ENCODE measurements around the gene TANGO6. TPM values are rescaled to one million over a fixed set of nuclear protein-coding genes. Genes with fewer than 3 reads are reported as not detected.

TANGO6 gene
- total RNA-seq, 2 donors from 2014 or later = 6.4 to 10.9 TPM

GRCh38 chr16:68910051-68910450, 66.7 kb downstream of the TANGO6 start:
- H3K27me3 ChIP-seq = no peaks in the 10 kb centered on the region
- no peak overlapping the region for H3K4me3 ChIP-seq
- no peak for DNase-seq (ENCODE audit: low spot score)
- no peaks in the 10 kb centered on the region for H3K4me1 ChIP-seq
- TF ChIP-seq CTCF (IDR thresholded peaks at IDR 0.05) = no peak
- H3K27ac ChIP-seq = no peak overlapping the region
- H3K9me3 ChIP-seq = no peaks in the 10 kb centered on the region
- peaks cover 22% of the 10 kb centered on the region for H3K36me3 ChIP-seq

GRCh38 chr16:68915589-68915988, 72.3 kb downstream of the TANGO6 start:
- no peak overlapping the region for H3K27ac ChIP-seq
- H3K36me3 ChIP-seq = peaks cover 17% of the 10 kb centered on the region
- no peak overlapping the region for H3K4me3 ChIP-seq
- no peak for TF ChIP-seq CTCF (IDR thresholded peaks at IDR 0.05)
- no peak for DNase-seq (ENCODE audit: low spot score)
- no peaks in the 10 kb centered on the region for H3K27me3 ChIP-seq
- no peaks in the 10 kb centered on the region for H3K4me1 ChIP-seq
- H3K9me3 ChIP-seq = no peaks in the 10 kb centered on the region

- Histone ChIP-seq H3K36me3 (peaks cover 17% of the 10 kb centered on the region), H3K9me3 (no peaks in the 10 kb centered on the region), H3K27me3 (no peaks in the 10 kb centered on the region), H3K27ac (no peak overlapping the region), H3K4me3 (no peak overlapping the region), H3K4me1 (no peaks in the 10 kb centered on the region)
- no peak for DNase-seq (ENCODE audit: low spot score)
- TF ChIP-seq CTCF (IDR thresholded peaks at IDR 0.05) = no peak
Observed at GRCh38 chr16:68917541-68917940, 74.2 kb downstream of the TANGO6 start.

- no peaks in the 10 kb centered on the region for H3K27me3 ChIP-seq
- H3K36me3 ChIP-seq = peaks cover 17% of the 10 kb centered on the region
- no peak overlapping the region for H3K27ac ChIP-seq
- H3K4me3 ChIP-seq = no peak overlapping the region
- no peak for TF ChIP-seq CTCF (IDR thresholded peaks at IDR 0.05)
- DNase-seq (ENCODE audit: low spot score) = no peak
- no peaks in the 10 kb centered on the region for H3K4me1 ChIP-seq
- no peaks in the 10 kb centered on the region for H3K9me3 ChIP-seq
Observed at GRCh38 chr16:68920349-68920748, 77.0 kb downstream of the TANGO6 start.

- Histone ChIP-seq H3K27me3 (no peaks in the 10 kb centered on the region), H3K36me3 (peaks cover 17% of the 10 kb centered on the region)
- TF ChIP-seq CTCF (IDR thresholded peaks at IDR 0.05) = no peak
Observed at GRCh38 chr16:68921637-68922036, 78.3 kb downstream of the TANGO6 start.

GRCh38 chr16:68923116-68923515, 79.8 kb downstream of the TANGO6 start:
- no peak for TF ChIP-seq CTCF (IDR thresholded peaks at IDR 0.05)
- DNase-seq (ENCODE audit: low spot score) = no peak
- no peak overlapping the region for H3K27ac ChIP-seq
- no peaks in the 10 kb centered on the region for H3K4me1 ChIP-seq
- no peaks in the 10 kb centered on the region for H3K27me3 ChIP-seq
- H3K36me3 ChIP-seq = peaks cover 25% of the 10 kb centered on the region
- H3K4me3 ChIP-seq = no peak overlapping the region
- no peaks in the 10 kb centered on the region for H3K9me3 ChIP-seq

More at GRCh38 chr16:68921637-68922036, 78.3 kb downstream of the TANGO6 start:
- no peak overlapping the region for H3K27ac ChIP-seq
- no peaks in the 10 kb centered on the region for H3K9me3 ChIP-seq
- no peak overlapping the region for H3K4me3 ChIP-seq
- no peaks in the 10 kb centered on the region for H3K4me1 ChIP-seq
- DNase-seq (ENCODE audit: low spot score) = no peak

All from right atrium auricular region (tissue), 2 donors.